GM21825 (cell line): ENCODE results near the gene COX14.
"Not testable (repeated sequence)": the region's sequence is repeated elsewhere in the genome, so short reads cannot be mapped to it uniquely, and the experiment has no call there.

Source experiments
- ATAC-seq: cut with Tn5 transposase; IDR thresholded peaks from one replicate; pipeline ENCODE4 v1.9.1; 2021; ENCODE audit warnings: mild to moderate bottlenecking, moderate library complexity; ENCODE audit not compliant: unreplicated experiment

COX14 gene

GRCh38 chr12:50111693-50112455, at the start of gene COX14:
COX14 (plus strand) TSS chr12:50112236; CDS start chr12:50120044, 7,808 bp downstream.
- peak; percentile 69 for ATAC-seq

GRCh38 chr12:50062728-50063460, 49.1 kb upstream of the COX14 start:
- no peak for ATAC-seq

GRCh38 chr12:50065726-50066310, 46.2 kb upstream of the COX14 start:
- no peak for ATAC-seq

GRCh38 chr12:50066402-50066801, 45.6 kb upstream of the COX14 start:
- ATAC-seq: no peak

GRCh38 chr12:50069069-50069468, 43.0 kb upstream of the COX14 start:
- ATAC-seq: no peak

GRCh38 chr12:50069539-50069938, 42.5 kb upstream of the COX14 start:
- ATAC-seq: no peak

- no peak for ATAC-seq
Observed at GRCh38 chr12:50070314-50071060, 41.5 kb upstream of the COX14 start.

GRCh38 chr12:50072198-50072907, 39.7 kb upstream of the COX14 start:
- ATAC-seq: no peak

GRCh38 chr12:50073206-50073605, 38.8 kb upstream of the COX14 start:
- no peak for ATAC-seq

GRCh38 chr12:50073712-50074111, 38.3 kb upstream of the COX14 start:
- ATAC-seq: no peak

- no peak for ATAC-seq
Observed at GRCh38 chr12:50074936-50075807, 36.9 kb upstream of the COX14 start.

GRCh38 chr12:50075808-50076170, 36.2 kb upstream of the COX14 start:
- ATAC-seq: no peak

- ATAC-seq: no peak
Observed at GRCh38 chr12:50077099-50077498, 34.9 kb upstream of the COX14 start.

- ATAC-seq: no peak
Observed at GRCh38 chr12:50078281-50078680, 33.8 kb upstream of the COX14 start.

GRCh38 chr12:50079771-50080170, 32.3 kb upstream of the COX14 start:
- no peak for ATAC-seq

- ATAC-seq: no peak
Observed at GRCh38 chr12:50081096-50081808, 30.8 kb upstream of the COX14 start.

GRCh38 chr12:50082644-50083043, 29.4 kb upstream of the COX14 start:
- ATAC-seq: no peak

- ATAC-seq: no peak
Observed at GRCh38 chr12:50083301-50083700, 28.7 kb upstream of the COX14 start.

- not testable (repeated sequence) for ATAC-seq
Observed at GRCh38 chr12:50084409-50084774, 27.6 kb upstream of the COX14 start.
